Hindlimb muscle (tissue), 1 donor: ENCODE data around the gene CTRB2. TPM values are rescaled to one million over a fixed set of nuclear protein-coding genes. Genes with fewer than 3 reads are reported as not detected.
"Not testable (repeated sequence)": the region's sequence is repeated elsewhere in the genome, so short reads cannot be mapped to it uniquely, and the experiment has no call there.

Experiments
- DNase-seq: peaks from one replicate; pipeline ENCODE4 v3.0.0-alpha.2; 2013
- polyA plus RNA-seq: library from polyadenylated mRNA; unstranded; fragments of 120-200 nt; gene quantifications from one replicate; pipeline ENCODE4 v1.2.1, GENCODE V29; 2013; ENCODE audit not compliant: insufficient read length

CTRB2 gene
- polyA plus RNA-seq, 1 donor = 0.23 TPM

GRCh38 chr16:75242436-75243078, 35.6 kb upstream of the CTRB2 start:
- not testable (repeated sequence) for DNase-seq

- DNase-seq = no peak
Observed at GRCh38 chr16:75241955-75242354, 35.0 kb upstream of the CTRB2 start.

GRCh38 chr16:75241412-75241811, 34.5 kb upstream of the CTRB2 start:
- DNase-seq = no peak

- not testable (repeated sequence) for DNase-seq
Observed at GRCh38 chr16:75240633-75241032, 33.7 kb upstream of the CTRB2 start.

GRCh38 chr16:75239542-75240122, 32.7 kb upstream of the CTRB2 start:
- no peak for DNase-seq

GRCh38 chr16:75238853-75239541, 32.0 kb upstream of the CTRB2 start:
- DNase-seq = no peak

GRCh38 chr16:75238132-75238852, 31.3 kb upstream of the CTRB2 start:
- DNase-seq = peak; percentile 87

GRCh38 chr16:75237398-75238131, 30.6 kb upstream of the CTRB2 start:
- no peak for DNase-seq

- no peak for DNase-seq
Observed at GRCh38 chr16:75236736-75237397, 29.9 kb upstream of the CTRB2 start.

GRCh38 chr16:75236232-75236631, 29.3 kb upstream of the CTRB2 start:
- DNase-seq = no peak

- no peak for DNase-seq
Observed at GRCh38 chr16:75235721-75236193, 28.8 kb upstream of the CTRB2 start.

- DNase-seq = no peak
Observed at GRCh38 chr16:75234856-75235696, 28.1 kb upstream of the CTRB2 start.

GRCh38 chr16:75233611-75233938, 26.6 kb upstream of the CTRB2 start:
- no peak for DNase-seq

GRCh38 chr16:75231570-75231969, 24.6 kb upstream of the CTRB2 start:
- DNase-seq = no peak

- DNase-seq = no peak
Observed at GRCh38 chr16:75230471-75231110, 23.6 kb upstream of the CTRB2 start.

GRCh38 chr16:75229172-75230031, 22.4 kb upstream of the CTRB2 start:
- no peak for DNase-seq

- DNase-seq = no peak
Observed at GRCh38 chr16:75228143-75228976, 21.4 kb upstream of the CTRB2 start.

- DNase-seq = no peak
Observed at GRCh38 chr16:75227361-75228142, 20.6 kb upstream of the CTRB2 start.
